ES-I3 (cell line): ENCODE measurements around the gene CACNA1A.
A peak's percentile ranks its signal among the peaks of the same experiment; 100 is the strongest.
"Not testable (repeated sequence)": the region's sequence is repeated elsewhere in the genome, so short reads cannot be mapped to it uniquely, and the experiment has no call there.

Experiments used
- H3K36me3 ChIP-seq: 2 replicates; pipeline ENCODE4 v1.6.1; 2013; ENCODE audit warnings: mild to moderate bottlenecking, low read length, control low read depth, moderate library complexity; ENCODE audit not compliant: insufficient read depth
- H3K4me1 ChIP-seq: 2 replicates; pipeline ENCODE4 v1.6.1; 2013; ENCODE audit warnings: mild to moderate bottlenecking, control low read depth, low read length; ENCODE audit not compliant: insufficient read depth
- H3K9ac ChIP-seq: 2 replicates; pipeline ENCODE4 v1.6.1; 2013; ENCODE audit warnings: low read depth, mild to moderate bottlenecking, low read length, moderate library complexity
- H3K9me3 ChIP-seq: 2 replicates; pipeline ENCODE4 v1.6.1; 2013; ENCODE audit warnings: mild to moderate bottlenecking, low read length, moderate library complexity; ENCODE audit not compliant: control insufficient read depth, insufficient read depth

CACNA1A gene

GRCh38 chr19:13181747-13182388, 324.4 kb downstream of the CACNA1A start:
- Histone ChIP-seq H3K36me3 (no peaks in the 10 kb centered on the region), H3K9me3 (no peaks in the 10 kb centered on the region), H3K4me1 (peaks cover 4% of the 10 kb centered on the region; the same call in 1 of the 2 replicates), H3K9ac (no peak overlapping the region)

- not testable (repeated sequence) for H3K9me3 ChIP-seq
Observed at GRCh38 chr19:13178291-13178690, 328.0 kb downstream of the CACNA1A start.

GRCh38 chr19:13177584-13177983, 328.7 kb downstream of the CACNA1A start:
- not testable (repeated sequence) for H3K9ac ChIP-seq, H3K4me1 ChIP-seq, H3K9me3 ChIP-seq, H3K36me3 ChIP-seq

More at GRCh38 chr19:13178291-13178690, 328.0 kb downstream of the CACNA1A start:
- not testable (repeated sequence) for H3K4me1 ChIP-seq, H3K36me3 ChIP-seq, H3K9ac ChIP-seq

GRCh38 chr19:13176345-13176744, 329.9 kb downstream of the CACNA1A start:
- H3K9ac ChIP-seq, result no peak overlapping the region
- H3K9me3 ChIP-seq, result no peaks in the 10 kb centered on the region
- H3K4me1 ChIP-seq, result no peaks in the 10 kb centered on the region; the same call in 1 of the 2 replicates
- no peaks in the 10 kb centered on the region; the same call in 1 of the 2 replicates for H3K36me3 ChIP-seq

- H3K36me3 ChIP-seq, result no peaks in the 10 kb centered on the region; the same call in 1 of the 2 replicates
- H3K4me1 ChIP-seq, result peaks cover 8% of the 10 kb centered on the region
- H3K9me3 ChIP-seq, result no peaks in the 10 kb centered on the region
- H3K9ac ChIP-seq, result no peak overlapping the region
Observed at GRCh38 chr19:13173139-13173737, 333.0 kb downstream of the CACNA1A start.

GRCh38 chr19:13172346-13173138, 333.7 kb downstream of the CACNA1A start:
- H3K9me3 ChIP-seq, result no peaks in the 10 kb centered on the region
- H3K4me1 ChIP-seq, result peaks cover 8% of the 10 kb centered on the region
- H3K9ac ChIP-seq, result no peak overlapping the region
- no peaks in the 10 kb centered on the region; the same call in 1 of the 2 replicates for H3K36me3 ChIP-seq

- H3K4me1 ChIP-seq, result peaks cover 15% of the 10 kb centered on the region
Observed at GRCh38 chr19:13171146-13171545, 335.1 kb downstream of the CACNA1A start.

GRCh38 chr19:13169769-13170168, 336.5 kb downstream of the CACNA1A start:
- Histone ChIP-seq H3K9ac (no peak overlapping the region), H3K9me3 (no peaks in the 10 kb centered on the region), H3K36me3 (no peaks in the 10 kb centered on the region; the same call in 1 of the 2 replicates), H3K4me1 (peaks cover 24% of the 10 kb centered on the region)

More at GRCh38 chr19:13171146-13171545, 335.1 kb downstream of the CACNA1A start:
- no peak overlapping the region for H3K9ac ChIP-seq
- no peaks in the 10 kb centered on the region; the same call in 1 of the 2 replicates for H3K36me3 ChIP-seq
- no peaks in the 10 kb centered on the region for H3K9me3 ChIP-seq

GRCh38 chr19:13166151-13166550, 340.1 kb downstream of the CACNA1A start:
- not testable (repeated sequence) for H3K9ac ChIP-seq, H3K36me3 ChIP-seq, H3K9me3 ChIP-seq
- peaks cover 24% of the 10 kb centered on the region for H3K4me1 ChIP-seq

- no peaks in the 10 kb centered on the region for H3K36me3 ChIP-seq
- H3K4me1 ChIP-seq, result peaks cover 28% of the 10 kb centered on the region
- peak overlapping the region; percentile 51 for H3K9ac ChIP-seq
- H3K9me3 ChIP-seq, result no peaks in the 10 kb centered on the region
Observed at GRCh38 chr19:13165162-13165997, 340.9 kb downstream of the CACNA1A start.

- Histone ChIP-seq H3K9ac (peak overlapping the region; percentile 71), H3K36me3 (no peaks in the 10 kb centered on the region), H3K4me1 (peaks cover 29% of the 10 kb centered on the region), H3K9me3 (no peaks in the 10 kb centered on the region)
Observed at GRCh38 chr19:13164343-13165161, 341.7 kb downstream of the CACNA1A start.

- Histone ChIP-seq H3K4me1 (peaks cover 23% of the 10 kb centered on the region), H3K36me3 (no peaks in the 10 kb centered on the region), H3K9ac (peak overlapping the region; percentile 71), H3K9me3 (no peaks in the 10 kb centered on the region)
Observed at GRCh38 chr19:13163609-13164342, 342.5 kb downstream of the CACNA1A start.
